H1 (cell line): ENCODE results near the gene PTPN2. TPM values are rescaled to one million over a fixed set of nuclear protein-coding genes. Genes with fewer than 3 reads are reported as not detected.

Source experiments
- CTCF ChIA-PET: fragments of 300-600 bp; sonication (Branson Sonifier 250); formaldehyde crosslinking; loops from one replicate; lab custom pipeline; 2021; ENCODE audit not compliant: partially characterized antibody; lab: Charles Lee
- POLR2A ChIA-PET: fragments of 300-600 bp; sonication (Branson Sonifier 250); formaldehyde crosslinking; loops from one replicate; lab custom pipeline; 2021; ENCODE audit warnings: inconsistent platforms; ENCODE audit not compliant: partially characterized antibody; lab: Charles Lee
- DNase-seq, 2 experiments: peaks; one replicate each; pipeline versions ENCODE4 v3.0.0 to v3.0.0-alpha.2; 2010 to 2022; ENCODE audit warnings: low spot score in 2 of 2, low read depth in 1 of 2, mixed read lengths in 1 of 2
- FAIRE-seq: peaks from 2 replicates; lab custom pipeline; 2011; peaks lifted over from hg19 to GRCh38; lab: Jason Lieb, UNC
- H2AFZ ChIP-seq: 2 replicates; pipeline ENCODE4 v1.8.1; 2012; ENCODE audit warnings: low read length, inconsistent platforms
- H2AK5ac ChIP-seq: 2 replicates; pipeline ENCODE4 v1.6.1; 2013; ENCODE audit warnings: low read depth, low read length
- H2BK120ac ChIP-seq: replicated peaks from 2 replicates; pipeline ENCODE3; 2013; ENCODE audit warnings: low read depth, low read length, inconsistent platforms
- H2BK12ac ChIP-seq: 2 replicates; pipeline ENCODE4 v1.6.1; 2013; ENCODE audit warnings: low read depth, low read length
- H2BK15ac ChIP-seq: 2 replicates; pipeline ENCODE4 v1.6.1; 2013; ENCODE audit warnings: low read length
- H2BK20ac ChIP-seq: 2 replicates; pipeline ENCODE4 v1.6.1; 2013; ENCODE audit warnings: low read length
- H2BK5ac ChIP-seq: 2 replicates; pipeline ENCODE4 v1.6.1; 2013; ENCODE audit warnings: low read depth, low read length
- H3K14ac ChIP-seq: 2 replicates; pipeline ENCODE4 v1.6.1; 2013; ENCODE audit warnings: inconsistent platforms; ENCODE audit not compliant: insufficient read length
- H3K18ac ChIP-seq: 2 replicates; pipeline ENCODE4 v1.6.1; 2013; ENCODE audit warnings: low read length; ENCODE audit errors: extremely low read depth
- H3K23ac ChIP-seq: 2 replicates; pipeline ENCODE4 v1.6.1; 2013; ENCODE audit warnings: inconsistent platforms; ENCODE audit not compliant: insufficient read length
- H3K23me2 ChIP-seq: 2 replicates; pipeline ENCODE4 v1.6.1; 2013; ENCODE audit warnings: low read depth, low read length
- H3K27ac ChIP-seq: 2 replicates; pipeline ENCODE4 v1.6.1; 2011; ENCODE audit warnings: low read depth, low read length, inconsistent platforms
- H3K27me3 ChIP-seq, 4 experiments: replicated peaks in 1 of 4; 1 replicate in 1 of 4; 2 replicates in 3 of 4; pipeline versions ENCODE4 v1.6.1 to v1.8.1; 2011 to 2013; ENCODE audit warnings: low read length in 3 of 4, mild to moderate bottlenecking in 3 of 4, inconsistent platforms in 2 of 4, mixed read lengths in 2 of 4, moderate library complexity in 1 of 4; ENCODE audit not compliant: control insufficient read depth in 3 of 4, insufficient read depth in 3 of 4; ENCODE audit errors: extremely low read depth in 1 of 4
- H3K36me3 ChIP-seq, 4 experiments: 2 replicates each; pipeline versions ENCODE4 v1.6.1 to v1.8.1; 2011 to 2013; ENCODE audit warnings: mild to moderate bottlenecking in 4 of 4, low read length in 3 of 4, moderate library complexity in 2 of 4, control low read depth in 1 of 4, inconsistent platforms in 1 of 4; ENCODE audit not compliant: insufficient read depth in 4 of 4, control insufficient read depth in 2 of 4
- H3K4ac ChIP-seq: replicated peaks from 2 replicates; pipeline ENCODE3; 2013; ENCODE audit warnings: low read length, low read depth, mixed read lengths, inconsistent platforms; ENCODE audit not compliant: insufficient read length
- H3K4me1 ChIP-seq, 4 experiments: replicated peaks in 1 of 4; 1 replicate in 1 of 4; 2 replicates in 3 of 4; pipeline versions ENCODE4 v1.6.1 to v1.8.1; 2011 to 2013; ENCODE audit warnings: low read length in 3 of 4, inconsistent platforms in 2 of 4, mixed read lengths in 1 of 4; ENCODE audit not compliant: insufficient read depth in 4 of 4, control insufficient read depth in 3 of 4
- H3K4me2 ChIP-seq, 2 experiments: 2 replicates each; pipeline versions ENCODE4 v1.6.1 to v1.8.1; 2011 to 2013; ENCODE audit warnings: low read depth in 2 of 2, low read length in 2 of 2, control low read depth in 1 of 2, inconsistent platforms in 1 of 2, mild to moderate bottlenecking in 1 of 2; ENCODE audit not compliant: insufficient read depth in 1 of 2
- H3K4me3 ChIP-seq, 4 experiments: fragments of 200-600, 300-600 bp in 1 of 4; sonication (generic), shearing (Covaris generic), sonication (Bioruptor Twin) in 1 of 4; 2 replicates each; pipeline versions ENCODE4 v1.5.1 to v1.8.1; 2011 to 2016; ENCODE audit warnings: low read length in 4 of 4, low read depth in 3 of 4, control low read depth in 2 of 4, inconsistent platforms in 2 of 4, mild to moderate bottlenecking in 2 of 4, mixed read lengths in 1 of 4, moderate library complexity in 1 of 4; ENCODE audit not compliant: insufficient read depth in 2 of 4; ENCODE audit errors: extremely low read depth in 1 of 4
- H3K56ac ChIP-seq: replicated peaks from 2 replicates; pipeline ENCODE3; 2013; ENCODE audit warnings: low read depth, mild to moderate bottlenecking, mixed read lengths, low read length, inconsistent platforms; ENCODE audit not compliant: insufficient read length
- H3K79me1 ChIP-seq: 2 replicates; pipeline ENCODE4 v1.6.1; 2013; ENCODE audit warnings: low read depth, low read length, control low read depth
- H3K79me2 ChIP-seq, 2 experiments: 2 replicates each; pipeline versions ENCODE4 v1.6.1 to v1.8.1; 2012 to 2013; ENCODE audit warnings: low read length in 2 of 2, mild to moderate bottlenecking in 2 of 2, inconsistent platforms in 1 of 2; ENCODE audit not compliant: insufficient read depth in 2 of 2, control insufficient read depth in 1 of 2
- H3K9ac ChIP-seq, 4 experiments: replicated peaks in 1 of 4; 1 replicate in 1 of 4; 2 replicates in 3 of 4; pipeline versions ENCODE4 v1.6.1 to v1.8.1; 2011 to 2013; ENCODE audit warnings: low read depth in 3 of 4, low read length in 3 of 4, control low read depth in 2 of 4, mild to moderate bottlenecking in 2 of 4, moderate library complexity in 2 of 4, inconsistent platforms in 1 of 4; ENCODE audit errors: extremely low read depth in 1 of 4
- H3K9me3 ChIP-seq, 2 experiments: 2 replicates each; pipeline versions ENCODE4 v1.6.1 to v1.8.1; 2012 to 2013; ENCODE audit warnings: mild to moderate bottlenecking in 2 of 2, moderate library complexity in 2 of 2, control low read depth in 1 of 2, inconsistent platforms in 1 of 2, low read depth in 1 of 2, low read length in 1 of 2, mixed read lengths in 1 of 2; ENCODE audit not compliant: insufficient read depth in 2 of 2
- H4K20me1 ChIP-seq, 2 experiments: replicated peaks in 1 of 2; 2 replicates each; pipeline versions ENCODE3 to v1.8.1; 2011 to 2013; ENCODE audit warnings: inconsistent platforms in 2 of 2, low read length in 2 of 2, mild to moderate bottlenecking in 1 of 2; ENCODE audit not compliant: insufficient read depth in 2 of 2, control insufficient read depth in 1 of 2
- H4K5ac ChIP-seq: 2 replicates; pipeline ENCODE4 v1.6.1; 2013; ENCODE audit warnings: low read length, low read depth, mixed read lengths, inconsistent platforms; ENCODE audit not compliant: insufficient read length
- H4K8ac ChIP-seq: 2 replicates; pipeline ENCODE4 v1.8.0; 2013; ENCODE audit warnings: mild to moderate bottlenecking, moderate library complexity, low read length, inconsistent platforms; ENCODE audit not compliant: insufficient read depth; ENCODE audit errors: extremely low read depth
- H4K91ac ChIP-seq: replicated peaks from 2 replicates; pipeline ENCODE3; 2013; ENCODE audit warnings: low read length, mixed read lengths, inconsistent platforms; ENCODE audit not compliant: insufficient read length
- CBX8 ChIP-seq: fragments of 300-800, 300-1000 bp; sonication (generic); IDR thresholded peaks from 2 replicates; pipeline ENCODE4 v1.7.1; 2016; ENCODE audit warnings: low read depth, low read length, borderline replicate concordance
- CEBPB ChIP-seq: IDR thresholded peaks from 2 replicates; pipeline ENCODE4 v1.6.1; 2012; ENCODE audit warnings: low read depth, low read length
- CREB1 ChIP-seq: IDR thresholded peaks from 2 replicates; pipeline ENCODE4 v1.6.1; 2012; ENCODE audit warnings: inconsistent platforms
- EP300 ChIP-seq, 2 experiments: IDR thresholded peaks; 1 replicate in 1 of 2; 2 replicates in 1 of 2; pipeline ENCODE4 v1.6.1; 2011 to 2012; ENCODE audit warnings: low read depth in 2 of 2, low read length in 2 of 2, mild to moderate bottlenecking in 2 of 2, borderline replicate concordance in 1 of 2, inconsistent platforms in 1 of 2, moderate library complexity in 1 of 2
- PHF8 ChIP-seq: fragments of 200-600 bp; sonication (generic); conservative IDR thresholded peaks from 2 replicates; pipeline ENCODE4 v1.7.1; 2012; ENCODE audit warnings: low read depth, mild to moderate bottlenecking, inconsistent platforms, low read length, moderate library complexity
- RNF2 ChIP-seq: fragments of 200-900, 300-1000 bp; sonication (generic); IDR thresholded peaks from 2 replicates; pipeline ENCODE4 v1.7.1; 2016; ENCODE audit warnings: borderline replicate concordance, low read depth, mild to moderate bottlenecking, antibody characterized with exemption, low read length; ENCODE audit not compliant: poor library complexity, severe bottlenecking; ENCODE audit errors: missing control alignments
- SAP30 ChIP-seq: fragments of 300-600 bp; sonication (generic); IDR thresholded peaks from 2 replicates; pipeline ENCODE4 v1.7.1; 2012; ENCODE audit warnings: low read length, moderate library complexity, mild to moderate bottlenecking, inconsistent platforms; ENCODE audit not compliant: insufficient read depth, insufficient replicate concordance
- SIRT6 ChIP-seq: IDR thresholded peaks from one replicate; pipeline ENCODE4 v1.7.1; 2012; ENCODE audit warnings: low read length, inconsistent platforms
- SUZ12 ChIP-seq: fragments of 200-600 bp; sonication (generic); IDR thresholded peaks from 2 replicates; pipeline ENCODE4 v1.6.1; 2012; ENCODE audit warnings: mild to moderate bottlenecking, inconsistent platforms, low read length, moderate library complexity, mixed read lengths
- TAF1 ChIP-seq: IDR thresholded peaks from 2 replicates; pipeline ENCODE4 v1.6.1; 2011; ENCODE audit warnings: mild to moderate bottlenecking, low read depth, low read length
- TAF7 ChIP-seq: optimal IDR thresholded peaks from 2 replicates; pipeline ENCODE3; 2011; ENCODE audit warnings: low read depth, mild to moderate bottlenecking, inconsistent platforms, low read length, moderate library complexity, borderline replicate concordance
- ZNF274 ChIP-seq: IDR thresholded peaks from 2 replicates; pipeline ENCODE4 v1.7.0; 2012; ENCODE audit warnings: low read length, borderline replicate concordance; ENCODE audit errors: extremely low read depth
- WGBS, 2 experiments: shearing (Covaris generic) in 1 of 2; methylation state at CpG; one replicate each; pipeline versions ENCODE4 v1.1.6 to v1.1.7; 2013 to 2015; ENCODE audit warnings: low lambda C conversion rate in 2 of 2, mixed read lengths in 2 of 2, inconsistent platforms in 1 of 2, low coverage in 1 of 2, missing lambda C conversion rate in 1 of 2; ENCODE audit not compliant: insufficient replicate concordance in 2 of 2, insufficient coverage in 1 of 2, insufficient read length in 1 of 2; ENCODE audit errors: extremely low coverage in 1 of 2, missing lambda C conversion rate in 1 of 2; 5-methylcytosine and 5-hydroxymethylcytosine counted together
- polyA plus RNA-seq, 7 experiments: library from polyadenylated mRNA; depleted of rRNA in 3 of 7; stranded (reverse) in 5 of 7; unstranded in 2 of 7; fragments of >200 nt in 5 of 7; fragments of 200-250 nt in 2 of 7; gene quantifications; 1 replicate in 5 of 7; 2 replicates in 1 of 7; 4 replicates in 1 of 7; pipeline versions ENCODE4 v1.2.1 to v1.2.3, GENCODE V29; 2011 to 2013; ENCODE audit warnings: missing spikeins in 2 of 7, mixed read lengths in 2 of 7
- total RNA-seq: library from RNA; stranded (reverse); fragmentation: NEBNext Ultra II Directional; extraction: Animal tissue kit (Norgen Biotek cat#: 25700); gene quantifications from 2 replicates; pipeline ENCODE4 v1.2.1, GENCODE V29; 2021
- TF ChIP-seq, protein P1 (sequence below): IDR thresholded peaks from 2 replicates; pipeline ENCODE4 v1.6.1; 2011; ENCODE audit warnings: low read length, improper control_type of control experiment

PTPN2 gene
- total and polyA plus RNA-seq, 2 of the 8 experiments (the other 6 are each of a cell fraction or from before 2014, with no cell fraction given) = 16.4 to 54.0 TPM

- no peak for FAIRE-seq
- no peak overlapping the region for H3K4me3 ChIP-seq
- no peak overlapping the region for H3K4ac ChIP-seq
- H2BK12ac ChIP-seq = no peak overlapping the region
- H3K4me2 ChIP-seq = no peak overlapping the region
- ChIA-PET CTCF (no interaction called here), POLR2A (interaction anchor here (1.5 kb wide), 1 partner anchor 228 kb away, joined by 3 read pairs; the partner anchor contains the start of genes CEP76 and PSMG2)
- DNase-seq = no peak
- no peak overlapping the region for H2BK120ac ChIP-seq
- no peaks in the 10 kb centered on the region for H3K27me3 ChIP-seq
- no peak overlapping the region for H4K5ac ChIP-seq
- no peak overlapping the region for H2AFZ ChIP-seq
- H2AK5ac ChIP-seq = no peak overlapping the region
- H3K27ac ChIP-seq = no peak overlapping the region
- no peak overlapping the region for H2BK15ac ChIP-seq
- H4K20me1 ChIP-seq = no peaks in the 10 kb centered on the region
- H3K14ac ChIP-seq = no peak overlapping the region
- no peak overlapping the region for H4K91ac ChIP-seq
- H4K8ac ChIP-seq = no peak overlapping the region
- no peak overlapping the region for H3K18ac ChIP-seq
- H3K23me2 ChIP-seq = no peaks in the 10 kb centered on the region
- no peaks in the 10 kb centered on the region for H3K36me3 ChIP-seq
- no peaks in the 10 kb centered on the region for H3K79me1 ChIP-seq
- H2BK20ac ChIP-seq = no peak overlapping the region
- no peak overlapping the region for H3K23ac ChIP-seq
- H3K79me2 ChIP-seq = no peaks in the 10 kb centered on the region
- WGBS, 2 experiments = 67% methylated on average over 3 of the region's 3 CpGs; no CpG with 5 or more reads in 1 of the 2 experiments
- no peak overlapping the region for H3K9ac ChIP-seq
- H2BK5ac ChIP-seq = no peak overlapping the region
- peaks cover 0 to 5% (median 3%) of the 10 kb centered on the region in 4 experiments; a peak in 1 of 7 replicates for H3K4me1 ChIP-seq
- no peaks in the 10 kb centered on the region for H3K9me3 ChIP-seq
- H3K56ac ChIP-seq = no peak overlapping the region
- TF ChIP-seq RNF2 (no peak), TAF7 (no peak), TAF1 (no peak), CBX8 (no peak), SAP30 (no peak), ZNF274 (no peak), CEBPB (no peak), SUZ12 (no peak), EP300 (IDR thresholded peaks at IDR 0.05; ENCODE audit: borderline replicate concordance in 1 of 2, low read depth in 2 of 2, low read length in 2 of 2) (no peak), PHF8 (no peak), SIRT6 (no peak), CREB1 (no peak)
- TF ChIP-seq, protein P1, sequence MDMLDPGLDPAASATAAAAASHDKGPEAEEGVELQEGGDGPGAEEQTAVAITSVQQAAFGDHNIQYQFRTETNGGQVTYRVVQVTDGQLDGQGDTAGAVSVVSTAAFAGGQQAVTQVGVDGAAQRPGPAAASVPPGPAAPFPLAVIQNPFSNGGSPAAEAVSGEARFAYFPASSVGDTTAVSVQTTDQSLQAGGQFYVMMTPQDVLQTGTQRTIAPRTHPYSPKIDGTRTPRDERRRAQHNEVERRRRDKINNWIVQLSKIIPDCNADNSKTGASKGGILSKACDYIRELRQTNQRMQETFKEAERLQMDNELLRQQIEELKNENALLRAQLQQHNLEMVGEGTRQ = no peak
Measured at GRCh38 chr18:12930908-12931307, 46.9 kb upstream of the PTPN2 start.
